Spleen (tissue), 11 donors: ENCODE data around the gene TLK1. TPM values are rescaled to one million over a fixed set of nuclear protein-coding genes. Genes with fewer than 3 reads are reported as not detected.
"Not testable (repeated sequence)": the region's sequence is repeated elsewhere in the genome, so short reads cannot be mapped to it uniquely, and the experiment has no call there.

ENCODE experiments used
- DNase-seq: peaks from one replicate; pipeline ENCODE4 v3.0.0-alpha.2; 2020
- H3K27ac ChIP-seq, 8 donors: fragments of 200-600 bp; sonication (generic) in 7 of 8; 1 replicate in 4 of 8; 2 replicates in 4 of 8; pipeline versions ENCODE4 v1.5.0 to v1.8.0; 2016 to 2021; ENCODE audit warnings: inconsistent platforms in 4 of 8, mild to moderate bottlenecking in 4 of 8, moderate library complexity in 1 of 8
- H3K27me3 ChIP-seq, 7 donors: fragments of 200-600 bp; sonication (generic) in 6 of 7; replicated peaks in 1 of 7; 1 replicate in 4 of 7; 2 replicates in 3 of 7; pipeline versions ENCODE4 v1.5.0 to v1.8.0; 2016 to 2021; ENCODE audit warnings: inconsistent platforms in 3 of 7, mild to moderate bottlenecking in 1 of 7
- H3K36me3 ChIP-seq, 6 donors: fragments of 200-600 bp; sonication (generic) in 5 of 6; 1 replicate in 4 of 6; 2 replicates in 2 of 6; pipeline versions ENCODE4 v1.5.0 to v1.8.0; 2016 to 2021; ENCODE audit warnings: inconsistent platforms in 2 of 6
- H3K4me1 ChIP-seq, 6 donors: fragments of 200-600 bp; sonication (generic) in 5 of 6; 1 replicate in 3 of 6; 2 replicates in 3 of 6; pipeline versions ENCODE4 v1.5.0 to v1.8.0; 2016 to 2021; ENCODE audit warnings: inconsistent platforms in 3 of 6
- H3K4me3 ChIP-seq, 8 donors: fragments of 200-600 bp; sonication (generic) in 7 of 8; 1 replicate in 4 of 8; 2 replicates in 4 of 8; pipeline versions ENCODE4 v1.5.0 to v1.8.0; 2016 to 2021; ENCODE audit warnings: inconsistent platforms in 4 of 8, mild to moderate bottlenecking in 4 of 8, moderate library complexity in 2 of 8
- H3K9me3 ChIP-seq, 8 donors: fragments of 200-600 bp; sonication (generic) in 7 of 8; 1 replicate in 4 of 8; 2 replicates in 4 of 8; pipeline versions ENCODE4 v1.5.0 to v1.8.0; 2016 to 2021; ENCODE audit warnings: inconsistent platforms in 4 of 8
- CTCF ChIP-seq, 11 experiments: fragments of 200-600 bp in 7 of 11; fragments of 450-650 bp in 4 of 11; sonication (generic) in 4 of 11; IDR thresholded peaks in 8 of 11; conservative IDR thresholded peaks in 3 of 11; 1 replicate in 7 of 11; 2 replicates in 4 of 11; pipeline versions ENCODE4 v1.4.0 to v1.8.0; 2016 to 2021; ENCODE audit warnings: antibody characterized with exemption in 11 of 11, inconsistent platforms in 4 of 11, mild to moderate bottlenecking in 1 of 11
- POLR2A ChIP-seq, 3 donors: fragments of 450-650 bp; IDR thresholded peaks; one replicate each; pipeline ENCODE4 v1.5.1; 2017; ENCODE audit warnings: antibody characterized with exemption in 3 of 3, mild to moderate bottlenecking in 1 of 3
- POLR2AphosphoS5 ChIP-seq, 3 donors: sonication (generic); formaldehyde crosslinking; IDR thresholded peaks; one replicate each; pipeline ENCODE4 v1.5.1; 2017; ENCODE audit warnings: antibody characterized with exemption in 3 of 3
- WGBS, 5 donors: extraction: QIAGEN DNeasy Blood & Tissue Kit in 3 of 5; methylation state at CpG; one replicate each; pipeline versions ENCODE4 v1.1.5 to v1.1.7; 2013 to 2018; 5-methylcytosine and 5-hydroxymethylcytosine counted together
- intact Hi-C: fragments of 100-400 bp; cut with DNase I; formaldehyde crosslinking; loops from one replicate; pipeline ENCODE4 v1.15.0; 2023; ENCODE audit warnings: low total_unique reads
- polyA plus RNA-seq, 3 donors: library from polyadenylated mRNA; stranded (reverse); fragments of 200-250 nt; gene quantifications; one replicate each; pipeline ENCODE4 v1.2.1, GENCODE V29; 2013
- total RNA-seq, 7 donors: library from RNA; depleted of rRNA in 3 of 7; stranded (reverse); fragments of >200 nt in 3 of 7; fragmentation: NEBNext Ultra II Directional in 4 of 7; extraction: Animal tissue kit (Norgen Biotek cat#: 25700) in 4 of 7; gene quantifications; one replicate each; pipeline versions ENCODE4 v1.1.0 to v1.2.1, GENCODE V29; 2016 to 2021
- donor health status: healthy with polysubstance abuse.
- donor health status: DM: no; HTN: no; CAD: no; lungs with moderate emphysema.
- donor health status: DM: no; HTN: no; CAD: no.
- donor health status: Bipolar disorder and iron deficiency.
- donor health status: healthy.
- donor health status: DM: no; HTN: no; CAD: no.
- donor health status: DM: yes; HTN: yes; CAD: no.

TLK1 gene
- total and polyA plus RNA-seq, 10 donors = 19.7 to 100.0 (median 81.7) TPM

DNA sequence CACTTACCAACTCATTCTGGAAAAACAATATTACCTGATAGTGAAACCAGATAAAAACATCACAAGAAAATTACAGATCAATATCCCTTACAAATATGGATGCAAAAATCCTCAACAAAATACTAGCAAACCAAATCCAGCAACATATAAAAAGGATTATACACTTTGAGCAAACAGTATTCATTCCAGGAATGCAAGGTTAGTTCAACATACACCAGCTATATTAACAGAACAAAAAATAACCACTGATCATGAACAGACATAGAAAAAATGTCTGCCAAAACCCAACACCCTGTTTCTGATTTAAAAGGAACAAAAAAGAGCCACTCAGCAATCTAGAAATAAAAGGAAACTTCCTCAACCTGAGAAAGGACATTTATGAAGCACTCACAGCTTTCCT lies 62.1 kb downstream of the TLK1 start:
- TF ChIP-seq CTCF (IDR thresholded peaks at IDR 0.05 in 8 of 11, conservative IDR thresholded peaks at IDR 0.05 in 3 of 11) = no peak
- TF ChIP-seq POLR2A (IDR thresholded peaks at IDR 0.05) = no peak
- TF ChIP-seq POLR2AphosphoS5 (IDR thresholded peaks at IDR 0.05) = no peak
- peaks cover 3 to 45% (median 41%) of the 10 kb centered on the region in 8 donors for H3K9me3 ChIP-seq
- no peak for DNase-seq
- H3K4me1 ChIP-seq = peaks cover 0 to 37% (median 8%) of the 10 kb centered on the region in 6 donors
- H3K36me3 ChIP-seq = peaks cover 0 to 39% (median 0%) of the 10 kb centered on the region in 6 donors
- H3K27ac ChIP-seq = no peak overlapping the region
- no peak overlapping the region for H3K4me3 ChIP-seq
- intact Hi-C loops = loop anchor here (10.0 kb wide), 1 partner anchor 46 kb away; no protein-coding TSS in a partner anchor
- no peaks in the 10 kb centered on the region for H3K27me3 ChIP-seq

GRCh38 chr2:171095014-171095582 lies 65.6 kb downstream of the TLK1 start:
- TF ChIP-seq CTCF (IDR thresholded peaks at IDR 0.05 in 8 of 11, conservative IDR thresholded peaks at IDR 0.05 in 3 of 11) (no peak), POLR2A (IDR thresholded peaks at IDR 0.05) (no peak), POLR2AphosphoS5 (IDR thresholded peaks at IDR 0.05) (no peak)
- no peak for DNase-seq
- H3K4me3 ChIP-seq = no peak overlapping the region
- H3K27ac ChIP-seq = no peak overlapping the region
- H3K36me3 ChIP-seq = peaks cover 0 to 40% (median 8%) of the 10 kb centered on the region in 6 donors
- intact Hi-C loops = loop anchor here (10.0 kb wide), 1 partner anchor 50 kb away; no protein-coding TSS in a partner anchor
- no peaks in the 10 kb centered on the region for H3K27me3 ChIP-seq
- WGBS, 5 donors = 76 to 87% (median 82%) methylated on average over 2 of the region's 2 CpGs
- H3K9me3 ChIP-seq = peaks cover 3 to 37% (median 32%) of the 10 kb centered on the region in 8 donors
- H3K4me1 ChIP-seq = peaks cover 0 to 31% (median 8%) of the 10 kb centered on the region in 6 donors

DNA sequence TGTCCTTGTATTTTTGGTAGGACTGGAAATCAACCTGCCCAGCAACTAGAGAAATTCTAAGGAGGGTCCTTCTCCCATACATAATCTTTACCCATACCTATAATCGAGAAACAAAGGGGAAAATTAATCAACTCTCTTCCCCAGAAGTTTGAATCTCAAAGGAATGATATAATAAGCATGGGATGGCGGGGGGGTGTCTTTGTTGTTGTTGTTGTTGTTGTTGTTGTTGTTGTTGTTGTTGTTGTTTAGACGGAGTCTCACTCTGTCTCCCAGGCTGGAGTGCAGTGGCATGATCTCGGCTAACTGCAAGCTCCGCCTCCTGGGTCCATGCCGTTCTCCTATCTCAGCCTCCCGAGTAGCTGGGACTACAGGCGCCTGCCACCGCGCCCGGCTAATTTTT lies 69.2 kb downstream of the TLK1 start:
- not testable (repeated sequence) for DNase-seq

GRCh38 chr2:171089489-171089888 lies 71.2 kb downstream of the TLK1 start:
- DNase-seq = no peak
- Histone ChIP-seq H3K4me1 (peaks cover 5 to 54% (median 18%) of the 10 kb centered on the region in 6 donors), H3K9me3 (no peaks in the 10 kb centered on the region), H3K27me3 (no peaks in the 10 kb centered on the region), H3K36me3 (peaks cover 0 to 12% (median 8%) of the 10 kb centered on the region in 6 donors), H3K4me3 (no peak overlapping the region), H3K27ac (no peak overlapping the region)
- WGBS, 5 donors = 96 to 99% (median 97%) methylated on average over 6 of the region's 6 CpGs
- intact Hi-C loops = no loop called here
- no peak for TF ChIP-seq CTCF (IDR thresholded peaks at IDR 0.05 in 8 of 11, conservative IDR thresholded peaks at IDR 0.05 in 3 of 11)
- TF ChIP-seq POLR2AphosphoS5 (IDR thresholded peaks at IDR 0.05) = no peak
- no peak for TF ChIP-seq POLR2A (IDR thresholded peaks at IDR 0.05)

More for the DNA sequence above, 69.2 kb downstream of the TLK1 start:
- H3K9me3 ChIP-seq, H3K4me3 ChIP-seq, H3K27me3 ChIP-seq, H3K27ac ChIP-seq: not testable (repeated sequence)
- Histone ChIP-seq H3K4me1 (peaks cover 5 to 48% (median 16%) of the 10 kb centered on the region in 6 donors), H3K36me3 (peaks cover 0 to 12% (median 8%) of the 10 kb centered on the region in 6 donors)
- 96 to 99% (median 97%) methylated on average over 11 of the region's 11 CpGs for WGBS, 5 donors
- intact Hi-C loops = loop anchor here (10.0 kb wide), 1 partner anchor 53 kb away; no protein-coding TSS in a partner anchor
